Measurements from ENCODE around the gene PDE6B.

DNA sequence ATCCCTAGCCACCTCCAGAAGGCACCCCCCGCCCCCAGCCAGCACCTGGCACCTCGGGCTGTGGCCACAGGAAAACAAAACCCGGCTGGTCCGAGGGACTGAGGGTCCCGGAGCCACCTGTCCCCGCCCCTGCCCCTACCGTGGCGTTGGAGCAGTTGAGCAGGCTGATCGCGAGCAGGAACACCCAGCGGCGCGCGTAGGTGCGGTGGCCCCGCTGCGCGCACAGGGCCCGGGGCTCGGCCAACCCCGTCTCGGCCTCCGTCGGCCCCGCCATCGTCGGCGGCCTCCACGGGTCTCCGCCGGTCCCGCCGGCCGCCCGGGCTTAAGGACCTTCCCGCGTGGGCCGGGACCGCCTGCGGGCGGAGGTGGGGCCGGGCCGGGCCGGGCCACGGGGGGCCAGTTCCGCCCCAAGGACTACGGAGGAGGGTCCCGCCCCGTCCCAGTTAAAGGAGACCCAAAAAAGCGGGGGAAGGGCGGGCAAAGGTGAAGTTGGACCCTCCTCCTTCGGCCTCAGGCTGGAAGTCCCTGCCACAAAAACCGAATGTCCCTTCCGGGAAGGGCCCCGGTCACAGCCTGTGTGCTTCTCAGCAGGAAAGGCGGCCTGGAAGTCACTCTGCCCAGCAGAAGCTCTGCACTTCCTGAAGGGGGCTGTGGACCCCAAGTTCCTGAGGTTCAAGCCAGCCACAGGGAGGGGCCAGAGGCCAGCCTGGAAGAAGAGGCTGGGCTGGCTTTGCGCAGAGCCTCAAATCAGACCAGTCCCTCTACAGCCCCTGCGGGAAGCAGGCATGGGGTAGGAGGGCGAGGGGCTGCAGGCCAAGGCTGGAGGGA, 63.7 kb downstream of the PDE6B start, which contains the start of gene SLC49A3:
- TF ChIP-seq, protein P1, sequence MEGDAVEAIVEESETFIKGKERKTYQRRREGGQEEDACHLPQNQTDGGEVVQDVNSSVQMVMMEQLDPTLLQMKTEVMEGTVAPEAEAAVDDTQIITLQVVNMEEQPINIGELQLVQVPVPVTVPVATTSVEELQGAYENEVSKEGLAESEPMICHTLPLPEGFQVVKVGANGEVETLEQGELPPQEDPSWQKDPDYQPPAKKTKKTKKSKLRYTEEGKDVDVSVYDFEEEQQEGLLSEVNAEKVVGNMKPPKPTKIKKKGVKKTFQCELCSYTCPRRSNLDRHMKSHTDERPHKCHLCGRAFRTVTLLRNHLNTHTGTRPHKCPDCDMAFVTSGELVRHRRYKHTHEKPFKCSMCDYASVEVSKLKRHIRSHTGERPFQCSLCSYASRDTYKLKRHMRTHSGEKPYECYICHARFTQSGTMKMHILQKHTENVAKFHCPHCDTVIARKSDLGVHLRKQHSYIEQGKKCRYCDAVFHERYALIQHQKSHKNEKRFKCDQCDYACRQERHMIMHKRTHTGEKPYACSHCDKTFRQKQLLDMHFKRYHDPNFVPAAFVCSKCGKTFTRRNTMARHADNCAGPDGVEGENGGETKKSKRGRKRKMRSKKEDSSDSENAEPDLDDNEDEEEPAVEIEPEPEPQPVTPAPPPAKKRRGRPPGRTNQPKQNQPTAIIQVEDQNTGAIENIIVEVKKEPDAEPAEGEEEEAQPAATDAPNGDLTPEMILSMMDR (conservative IDR thresholded peaks at IDR 0.05 in 1 of 2, IDR thresholded peaks at IDR 0.05 in 1 of 2; ENCODE audit: low read depth in 1 of 2, low read length in 2 of 2): no peak
- no peak for TF ChIP-seq EZH2 (IDR thresholded peaks at IDR 0.05; ENCODE audit: low read length, missing control alignments)

Measured in fibroblast of lung (primary cell).